Femur (tissue), 1 donor: Measurements from ENCODE around the gene VAMP8.
"Not testable (repeated sequence)": the region's sequence is repeated elsewhere in the genome, so short reads cannot be mapped to it uniquely, and the experiment has no call there.

Experiments
- DNase-seq: peaks from one replicate; pipeline ENCODE4 v3.0.0-alpha.2; 2017

Gene VAMP8

DNA sequence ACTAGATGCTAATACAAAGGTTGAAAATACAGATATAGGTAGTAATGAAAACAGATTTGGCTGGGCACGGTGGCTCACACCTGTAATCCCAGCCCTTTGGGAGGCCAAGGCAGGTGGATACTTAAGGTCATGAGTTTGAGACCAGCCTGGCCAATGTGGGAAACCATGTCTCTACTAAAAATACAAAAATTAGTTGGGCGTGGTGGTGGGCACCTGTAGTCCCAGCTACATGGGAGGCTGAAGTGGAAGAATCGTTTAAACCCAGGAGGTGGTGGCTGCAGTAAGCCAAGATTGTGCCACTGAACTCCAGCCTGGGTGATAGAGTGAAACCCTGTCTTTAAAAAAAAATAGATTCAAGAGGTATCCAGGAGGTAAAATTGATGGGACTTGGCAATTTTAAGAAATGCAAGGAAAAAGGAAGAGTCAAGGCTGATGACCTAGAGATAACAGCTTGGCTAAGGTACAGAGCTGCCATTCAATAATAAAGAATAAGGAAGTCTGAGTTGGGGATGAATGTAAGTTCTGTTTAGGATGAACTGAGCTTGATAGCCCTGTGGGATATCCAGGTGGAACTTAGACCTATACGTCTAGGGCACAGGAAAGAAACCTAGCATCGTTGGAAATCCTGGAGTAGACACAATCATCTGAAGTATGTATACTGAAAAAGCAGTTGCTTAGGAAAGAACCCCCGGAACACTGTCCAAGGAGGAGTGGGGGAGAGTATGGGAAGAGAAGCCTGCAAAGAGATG is 29.4 kb upstream of the VAMP8 start:
- no peak for DNase-seq

DNA sequence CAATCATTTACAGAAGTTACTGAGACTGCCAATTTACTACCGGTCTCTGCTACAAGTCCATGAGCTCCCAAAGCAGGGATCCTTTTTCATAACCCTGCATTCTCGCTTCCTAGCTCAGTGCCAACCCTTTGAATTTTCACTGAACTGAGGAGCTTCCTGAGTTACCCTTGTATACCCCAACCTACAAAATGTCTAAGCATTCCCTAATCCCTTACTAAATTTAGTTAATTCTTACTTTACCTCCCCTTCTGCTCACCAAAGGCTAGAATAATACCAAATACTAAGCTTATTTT is 28.8 kb upstream of the VAMP8 start:
- DNase-seq: no peak

DNA sequence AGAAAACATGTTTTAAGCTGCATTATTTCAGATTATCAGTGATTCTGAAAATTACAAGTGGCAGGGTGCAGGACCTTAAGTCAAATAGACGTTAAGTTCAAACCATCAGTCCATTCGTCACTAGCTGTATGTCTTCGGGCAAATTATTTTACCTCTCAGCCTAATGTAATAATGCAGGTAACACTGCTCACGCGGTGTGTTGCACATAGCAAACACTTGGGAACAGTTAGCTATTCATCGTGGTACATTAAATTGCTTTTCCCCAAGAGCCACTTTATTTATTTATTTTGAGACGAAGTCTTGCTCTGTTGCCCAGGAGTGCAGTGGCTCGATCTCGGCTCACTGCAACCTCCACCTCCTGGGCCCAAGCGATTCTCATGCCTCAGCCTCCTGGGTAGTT is 28.3 kb upstream of the VAMP8 start:
- no peak for DNase-seq

DNA sequence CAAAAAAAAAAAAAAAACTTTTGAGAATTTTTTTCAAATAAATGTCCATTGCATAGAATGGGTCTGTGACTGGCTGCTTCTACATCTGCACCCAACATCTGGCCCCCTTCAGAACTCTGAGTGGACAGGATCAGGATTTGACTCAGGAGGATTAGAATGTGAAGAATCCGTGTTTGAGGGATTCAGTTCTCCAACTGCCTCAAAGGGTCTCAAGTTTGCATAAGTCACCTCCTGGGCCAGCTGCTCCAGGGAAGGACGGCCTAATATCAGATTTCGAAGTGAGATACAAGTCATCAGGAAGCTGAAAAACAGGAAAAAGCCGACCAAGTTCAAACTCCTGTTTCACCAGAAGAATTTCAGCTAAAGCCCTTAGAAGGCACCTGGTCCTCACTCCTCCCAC is 27.6 kb upstream of the VAMP8 start:
- no peak for DNase-seq

DNA sequence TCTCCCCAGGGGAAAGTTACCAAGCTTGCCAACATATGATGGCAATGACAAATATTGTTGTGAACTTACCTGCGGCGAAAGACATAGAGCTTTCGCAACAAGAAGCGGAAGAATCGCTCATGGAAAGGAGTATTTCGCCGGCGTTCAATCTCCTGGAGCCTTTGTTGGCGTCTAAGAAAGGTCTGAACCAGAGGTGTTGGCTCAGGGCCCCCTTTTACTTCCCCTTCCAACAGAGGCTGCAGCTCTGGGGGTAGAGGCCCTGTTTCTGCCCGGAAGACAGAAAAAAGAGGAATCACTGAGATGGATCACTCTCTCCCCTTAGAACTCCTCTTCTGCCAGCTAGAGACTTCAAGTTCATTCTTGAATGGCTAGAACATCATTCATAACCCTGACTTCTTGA is 26.9 kb upstream of the VAMP8 start:
- no peak for DNase-seq

DNA sequence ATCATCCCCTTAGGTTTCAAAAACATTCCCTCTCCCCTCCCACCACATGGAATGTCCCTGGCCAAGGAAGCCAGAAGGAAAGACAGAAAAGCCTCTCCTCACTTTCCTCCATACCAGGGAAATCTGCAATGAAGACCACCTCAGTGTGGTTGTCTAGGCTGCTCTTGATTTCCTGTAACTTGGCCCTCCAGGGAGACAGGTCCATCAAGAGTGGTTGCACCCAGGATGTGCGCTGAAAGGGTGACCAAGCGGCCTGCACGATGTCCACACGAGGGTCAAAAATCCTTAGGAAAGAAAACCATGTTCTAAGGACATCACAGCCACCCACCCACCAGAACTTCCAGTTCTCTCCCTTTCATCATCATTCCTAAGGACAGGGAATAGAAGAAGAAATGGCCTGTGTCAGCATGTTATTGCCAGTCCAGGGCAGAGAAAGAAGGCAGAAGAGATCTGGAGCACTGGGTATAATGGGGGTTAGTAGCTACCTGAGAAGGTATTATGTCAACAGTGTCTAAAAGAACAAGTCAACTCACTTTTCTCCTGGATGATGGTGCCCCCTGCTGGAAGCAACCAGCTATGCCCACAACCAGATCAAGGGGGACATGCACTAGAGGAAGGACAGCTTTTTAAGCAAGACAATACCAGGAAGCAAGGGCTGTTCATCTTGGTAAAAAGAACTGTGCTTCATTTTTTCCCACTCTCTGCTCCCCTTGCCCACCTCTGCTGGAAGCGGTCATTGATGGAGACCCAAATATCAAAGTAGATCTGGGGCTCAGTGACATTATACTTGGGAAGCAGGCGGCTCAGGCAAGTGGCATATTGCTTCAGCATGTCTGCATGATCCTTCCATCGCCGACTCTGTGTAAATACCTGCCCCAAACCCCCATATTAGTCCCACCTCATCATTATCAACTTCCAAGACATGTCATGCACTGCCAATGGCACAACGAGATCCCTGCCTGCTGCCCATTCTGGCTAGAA is 25.4 kb upstream of the VAMP8 start:
- DNase-seq: peak; percentile 89

DNA sequence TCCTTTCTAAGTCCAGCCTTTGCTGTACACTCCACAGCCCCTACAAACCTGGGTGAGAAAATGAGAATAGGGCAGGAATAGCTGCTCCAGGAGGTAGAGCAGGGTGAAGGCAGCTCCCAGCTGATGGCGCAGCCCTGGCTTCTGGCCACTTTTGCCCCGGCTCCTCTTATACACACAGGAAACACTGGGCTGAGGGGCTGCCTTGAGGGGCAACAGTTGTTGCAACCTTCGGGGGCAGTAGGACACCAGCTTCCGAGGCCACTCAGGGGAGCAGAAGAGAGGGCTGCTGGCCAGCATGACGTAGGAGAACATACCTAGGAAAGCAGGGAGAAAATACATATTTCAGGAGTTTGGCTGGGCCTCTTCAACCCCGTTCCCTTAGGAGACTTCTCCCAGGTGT is 24.2 kb upstream of the VAMP8 start:
- no peak for DNase-seq

DNA sequence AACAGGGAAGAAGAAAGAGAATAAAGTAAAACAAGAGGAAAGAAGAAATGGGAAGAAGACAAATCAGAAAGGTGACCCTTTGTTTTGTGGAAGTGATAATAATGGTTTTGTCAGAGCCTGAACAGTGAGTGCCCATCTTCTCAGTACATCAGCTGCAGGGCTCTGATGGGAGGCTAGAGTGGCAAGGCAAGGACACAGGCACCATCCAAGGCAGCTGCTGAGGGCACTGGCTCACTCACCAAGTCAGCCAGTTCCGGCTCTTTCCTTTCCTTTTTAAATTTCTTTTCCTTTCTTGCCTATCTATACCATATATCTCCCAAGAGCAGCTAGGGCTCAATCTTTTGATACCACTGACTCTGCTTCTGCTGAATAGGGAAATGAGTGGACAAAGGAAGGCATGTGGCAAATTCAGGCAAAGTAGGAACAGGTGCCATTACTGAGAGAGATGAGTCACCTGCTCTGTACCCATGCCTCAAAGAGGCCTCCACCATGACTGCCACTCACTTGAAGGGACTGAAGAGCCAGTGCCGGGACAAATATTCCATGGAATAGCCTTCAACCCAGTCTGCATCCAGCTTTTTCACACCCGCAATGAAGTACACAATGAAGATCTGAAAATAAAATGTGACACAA is 22.3 kb upstream of the VAMP8 start:
- no peak for DNase-seq

DNA sequence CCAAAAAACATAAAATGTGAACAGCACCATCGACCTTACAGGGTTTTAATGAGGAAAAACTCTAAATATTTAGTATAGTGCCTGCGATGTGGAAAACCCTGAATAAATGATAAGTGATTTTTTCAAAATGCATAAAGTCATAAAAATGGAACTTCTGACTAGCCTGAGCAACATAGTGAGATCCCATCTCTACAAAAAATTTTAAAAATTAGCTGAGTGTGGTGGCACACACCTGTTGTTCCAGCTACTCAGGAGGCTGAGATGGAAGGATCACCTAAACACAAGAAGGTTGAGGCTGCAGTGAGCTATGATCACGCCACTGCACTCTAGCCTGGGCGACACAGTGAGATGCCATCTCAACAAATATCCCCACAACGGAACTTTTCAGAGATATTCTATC is 20.3 kb upstream of the VAMP8 start:
- no peak for DNase-seq

DNA sequence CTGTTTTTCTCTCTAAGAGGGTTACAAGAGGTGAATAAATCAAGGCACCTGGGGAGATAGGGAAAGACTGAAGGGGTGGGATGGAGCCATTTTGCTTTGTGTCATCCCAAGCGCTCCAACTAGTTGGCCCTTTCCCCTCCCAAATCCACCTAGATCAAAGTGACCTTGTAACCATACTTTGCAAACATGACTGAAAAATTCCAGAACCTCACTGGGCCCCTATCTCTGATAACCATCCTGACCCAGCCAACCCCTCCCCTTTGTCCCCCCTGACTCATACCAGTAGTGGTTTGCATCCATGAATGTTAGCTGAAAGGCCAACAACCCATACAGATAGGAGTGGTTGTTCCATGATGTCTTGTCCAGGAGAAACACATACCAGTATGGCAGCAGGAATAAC is 19.2 kb upstream of the VAMP8 start:
- DNase-seq: no peak

DNA sequence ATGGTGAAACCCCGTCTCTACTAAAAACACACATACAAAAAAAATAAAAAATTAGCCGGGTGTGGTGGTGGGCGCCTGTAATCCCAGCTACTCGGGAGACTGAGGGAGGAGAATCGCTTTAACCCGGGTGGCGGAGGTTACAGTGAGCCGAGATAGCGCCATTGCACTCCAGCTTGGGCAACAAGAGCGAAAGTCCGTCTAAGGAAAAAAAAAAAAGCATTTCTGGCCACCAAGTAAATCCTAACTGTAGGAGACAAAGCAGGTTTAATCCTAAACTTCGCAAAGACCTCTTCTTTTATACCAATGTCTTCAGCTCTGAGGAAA is 17.0 kb upstream of the VAMP8 start:
- not testable (repeated sequence) for DNase-seq

DNA sequence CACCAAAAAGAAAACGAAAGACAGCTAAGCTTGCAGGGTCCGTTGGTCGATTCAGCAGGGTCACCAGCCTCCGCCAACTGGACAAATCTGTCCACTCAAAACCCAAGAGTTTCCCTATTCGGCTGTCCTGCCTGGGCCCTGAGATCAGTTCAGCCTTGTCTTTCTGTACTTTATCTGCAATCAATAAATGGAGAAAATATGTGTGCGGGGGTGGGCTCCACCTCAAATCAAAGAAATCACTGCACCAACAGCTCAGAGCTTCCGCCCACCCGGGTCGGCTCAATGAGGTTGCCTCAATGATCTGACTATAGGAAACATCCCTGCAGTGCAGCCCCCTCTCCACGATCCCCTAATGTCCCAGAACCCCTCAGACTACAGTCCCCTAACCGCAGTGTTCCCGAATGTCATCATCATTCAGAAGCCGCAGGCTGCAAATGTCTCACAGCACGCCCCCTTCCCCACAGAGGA is 16.5 kb upstream of the VAMP8 start:
- DNase-seq: no peak

DNA sequence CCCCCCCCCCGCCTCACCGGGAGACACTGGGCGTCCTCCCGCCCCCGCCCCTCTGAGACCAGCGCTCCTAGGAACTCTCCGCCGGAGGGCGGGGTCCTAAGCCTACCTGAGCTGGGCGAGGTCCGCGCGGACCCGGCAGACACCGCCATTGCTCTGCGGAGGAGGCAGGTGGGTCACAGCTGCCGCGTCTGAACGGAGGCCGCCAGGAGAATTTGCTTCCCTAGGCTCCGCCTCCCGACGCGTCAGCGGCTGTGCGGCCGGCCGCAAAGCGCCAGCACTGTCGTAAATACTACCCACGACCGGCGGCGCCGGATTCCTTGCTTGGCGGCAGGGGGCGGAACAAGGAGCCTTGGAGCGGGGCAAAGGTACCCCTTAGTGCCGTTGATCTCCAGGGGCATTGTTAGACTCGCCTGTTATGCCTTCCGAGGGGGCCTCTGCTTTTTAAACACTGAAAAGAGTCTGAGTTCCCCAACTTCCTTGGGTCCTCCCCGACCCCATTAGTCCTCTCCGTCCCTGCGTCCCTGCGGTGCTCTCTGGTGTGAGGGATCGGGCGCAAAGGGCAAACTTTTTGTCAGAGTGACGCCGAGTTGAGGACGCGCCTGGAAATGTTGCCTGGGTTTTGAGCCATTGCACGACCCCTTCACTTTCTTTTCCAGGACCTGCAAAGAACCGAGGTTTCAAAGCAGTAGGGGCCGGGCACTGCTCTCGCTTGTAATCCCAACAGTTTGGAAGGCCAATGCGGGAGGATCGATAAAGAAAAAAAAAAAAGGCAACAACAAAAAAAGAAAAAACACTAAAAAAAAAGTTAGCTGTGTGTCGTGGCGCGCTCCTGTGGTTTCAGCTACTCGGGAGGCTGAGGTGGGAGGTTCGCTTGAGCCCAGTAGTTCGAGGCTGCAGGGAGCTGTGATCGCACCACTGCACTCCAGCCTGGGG is 15.8 kb upstream of the VAMP8 start, which contains the start of gene GGCX:
GGCX (minus strand) TSS at position 214 of the 933 bp plus-strand sequence; CDS start at position 149, 65 bp downstream.
- peak; percentile 97 for DNase-seq

DNA sequence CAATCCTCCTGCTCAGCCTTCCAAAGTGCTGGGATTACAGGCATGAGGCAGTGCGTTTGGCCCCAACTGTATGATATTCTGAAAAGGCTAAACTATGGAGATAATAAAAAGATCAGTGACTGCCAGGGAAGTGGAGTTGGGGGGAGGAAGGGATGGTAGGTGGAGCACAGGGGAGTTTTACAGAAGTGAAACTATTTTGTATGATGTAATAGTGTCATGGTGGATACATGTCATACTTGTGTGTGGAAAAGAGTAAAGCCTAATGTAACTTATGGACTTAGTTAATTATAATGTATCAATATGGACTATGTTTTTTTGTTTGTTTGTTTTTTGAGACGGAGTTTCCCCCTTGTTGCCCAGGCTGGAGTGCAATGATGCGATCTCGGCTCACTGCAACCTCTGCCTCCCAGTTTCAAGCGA is 13.2 kb upstream of the VAMP8 start:
- no peak for DNase-seq

DNA sequence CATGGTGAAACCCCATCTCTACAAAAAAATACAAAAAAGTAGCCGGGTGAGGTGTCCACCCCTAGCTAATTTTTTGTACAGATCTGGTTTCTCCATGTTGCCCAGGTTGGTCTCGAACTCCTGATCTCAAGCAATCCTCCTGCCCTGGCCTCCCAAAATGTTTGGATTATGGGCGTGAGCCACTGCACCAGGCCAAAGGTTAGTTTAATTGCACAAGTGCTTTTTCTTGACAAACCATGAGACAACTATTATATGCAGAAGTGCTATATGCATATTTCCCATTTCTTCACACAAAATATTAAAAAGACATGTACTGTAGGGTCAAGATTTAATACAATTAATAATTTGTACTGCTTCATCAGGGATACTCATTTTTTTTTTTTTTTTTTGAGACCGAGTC is 11.1 kb upstream of the VAMP8 start:
- no peak for DNase-seq

DNA sequence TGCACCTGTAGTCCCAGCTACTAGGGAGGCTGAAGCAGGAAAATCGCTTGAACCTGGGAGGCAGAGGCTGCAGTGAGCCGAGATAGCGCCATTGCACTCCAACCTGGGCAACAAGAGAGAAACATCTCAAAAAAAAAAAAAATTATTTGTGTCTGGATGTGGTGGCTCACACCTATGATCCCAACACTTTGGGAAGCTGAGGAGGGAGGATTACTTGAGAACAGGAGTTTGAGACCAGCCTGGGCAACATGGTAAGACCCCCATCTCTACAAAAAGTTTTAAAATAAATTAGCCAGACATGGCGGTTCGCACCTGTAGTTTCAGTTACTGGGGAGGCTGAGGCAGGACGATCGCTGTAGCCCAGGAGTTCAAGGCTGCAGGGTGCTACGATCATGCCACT is 1.6 kb upstream of the VAMP8 start:
- no peak for DNase-seq

DNA sequence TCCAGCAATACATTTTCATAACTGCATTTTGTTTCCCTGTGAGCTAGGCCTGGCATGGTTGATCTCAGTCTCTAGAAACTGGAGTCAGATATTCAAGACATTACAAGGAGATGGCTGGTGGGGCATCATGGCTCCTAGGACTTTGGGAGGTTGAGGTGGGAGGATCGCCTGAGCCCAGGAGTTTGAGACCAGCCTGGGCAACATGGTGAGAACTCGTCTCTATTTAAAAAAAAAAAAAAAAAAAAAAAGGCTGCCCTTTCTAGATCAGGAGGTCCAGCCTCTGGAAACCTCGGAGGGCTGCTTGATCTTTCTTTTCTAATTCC is 362 bp upstream of the VAMP8 start:
- DNase-seq: no peak

DNA sequence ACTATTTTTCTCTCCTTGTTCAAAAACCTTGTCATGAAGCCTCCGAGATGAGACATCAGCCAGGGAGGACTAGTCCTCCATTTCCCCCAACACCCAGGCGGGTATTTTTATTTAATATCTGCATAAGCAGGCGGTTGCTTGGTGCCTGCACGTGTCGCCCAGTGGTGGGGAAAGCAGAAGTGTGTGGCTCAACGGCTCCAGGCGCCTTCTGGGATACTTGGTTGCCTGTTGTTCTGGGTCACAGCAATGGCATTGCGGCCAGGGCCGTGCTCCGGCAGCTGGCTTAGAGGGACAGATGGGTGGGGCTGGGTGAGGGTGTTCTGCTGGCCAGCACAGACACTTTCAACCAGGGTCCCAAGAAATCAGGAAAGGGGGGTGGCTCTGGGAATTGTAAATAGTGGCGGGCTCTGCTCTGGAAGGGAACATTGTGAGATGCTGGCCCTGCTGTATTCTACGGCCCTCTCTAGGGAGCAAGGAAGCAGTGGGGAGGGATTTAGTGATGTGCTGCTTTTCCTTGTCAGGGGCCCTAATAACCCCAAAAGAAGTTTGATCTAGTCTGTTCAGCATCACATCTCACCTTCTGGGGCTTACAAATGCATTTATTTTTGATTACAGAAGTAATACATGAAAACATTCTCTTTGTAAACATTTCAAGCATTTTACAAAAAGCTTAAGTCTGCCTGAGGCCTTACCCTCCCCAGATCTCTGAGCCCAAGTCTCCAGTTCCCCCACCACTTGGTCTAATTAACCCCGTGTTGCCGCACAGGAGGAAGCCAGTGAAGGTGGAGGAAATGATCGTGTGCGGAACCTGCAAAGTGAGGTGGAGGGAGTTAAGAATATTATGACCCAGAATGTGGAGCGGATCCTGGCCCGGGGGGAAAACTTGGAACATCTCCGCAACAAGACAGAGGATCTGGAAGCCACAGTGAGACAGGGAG is 1.1 kb downstream of the VAMP8 start:
- no peak for DNase-seq

DNA sequence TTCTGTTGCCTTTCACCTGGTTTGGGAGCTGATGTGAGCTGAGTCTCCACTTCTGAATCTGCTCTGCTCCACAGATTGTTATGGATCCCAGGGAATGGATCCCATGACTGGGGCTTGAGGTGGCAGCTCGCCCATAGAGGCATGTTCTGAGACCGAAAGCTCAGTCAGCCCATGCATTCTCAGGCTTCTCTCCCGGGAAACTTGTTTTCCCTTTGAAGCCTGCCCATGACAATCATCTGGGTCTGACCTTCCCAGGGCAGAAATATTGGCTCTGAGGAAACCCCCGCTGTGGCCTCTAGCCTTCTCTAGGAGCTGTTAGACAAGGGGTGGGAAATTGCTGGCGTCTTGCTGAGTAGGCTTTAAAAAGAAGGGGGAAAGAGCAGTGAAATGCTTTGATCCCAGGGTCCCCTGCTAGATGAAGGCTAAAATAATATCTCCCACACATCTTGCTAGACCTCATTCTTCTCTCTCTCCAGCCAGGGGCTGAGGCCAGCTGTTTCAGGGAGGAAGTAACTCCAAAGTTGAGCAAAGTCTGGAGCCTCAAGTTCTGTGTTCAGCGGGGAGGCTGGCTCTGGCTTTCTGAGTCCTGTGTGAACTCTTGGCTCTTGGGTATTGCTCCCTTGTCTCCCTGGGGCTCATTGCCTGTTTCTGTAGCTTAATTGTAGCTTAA is 2.0 kb downstream of the VAMP8 start:
- DNase-seq: no peak

DNA sequence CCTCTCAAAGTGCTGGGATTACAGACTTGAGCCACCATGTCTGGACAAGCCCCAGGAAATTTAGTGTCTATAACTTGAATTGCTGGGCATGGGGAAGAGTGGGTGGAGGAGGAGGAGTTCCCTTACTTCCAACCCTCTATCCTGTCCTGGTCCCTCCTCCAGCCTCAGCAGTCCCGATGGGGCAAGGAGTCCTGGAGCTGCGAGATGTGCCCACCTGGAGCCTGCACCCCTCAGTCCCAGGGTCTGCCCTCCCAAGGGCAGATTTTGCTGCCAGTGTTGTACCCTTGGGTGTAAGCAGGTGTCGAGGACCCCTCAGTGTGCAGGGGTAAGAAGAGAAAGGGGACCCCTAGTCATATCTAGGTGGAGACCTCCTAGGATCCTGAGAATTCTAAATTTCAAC is 2.8 kb downstream of the VAMP8 start:
- no peak for DNase-seq

DNA sequence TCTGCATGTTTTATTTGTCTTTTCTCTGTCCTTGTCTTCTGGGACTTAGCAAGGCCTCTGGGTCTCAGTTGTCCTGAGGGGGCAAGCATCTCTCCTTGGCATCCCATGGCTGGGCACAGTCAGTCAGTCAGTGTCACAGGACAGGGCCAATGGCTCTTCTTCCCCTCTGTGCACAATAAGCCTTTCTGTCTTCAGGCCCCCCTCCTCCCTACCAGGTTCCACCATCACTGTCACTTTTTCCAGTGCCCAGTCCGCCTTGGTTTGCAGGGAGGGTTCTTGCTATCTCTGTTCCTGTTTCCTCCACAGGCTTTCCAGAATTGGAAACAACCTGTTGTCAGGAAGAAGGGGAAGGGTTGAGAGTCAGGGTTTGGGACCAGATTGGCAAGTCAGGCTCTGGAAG is 5.1 kb downstream of the VAMP8 start:
- no peak for DNase-seq
